Mammary epithelial cell (primary cell): ENCODE measurements around the gene VWA8.

Experiments used
- CTCF ChIP-seq, 2 donors: IDR thresholded peaks in 1 of 2; conservative IDR thresholded peaks in 1 of 2; 2 replicates each; pipeline ENCODE4 v1.5.1; 2011 to 2012; ENCODE audit warnings: inconsistent platforms in 2 of 2, low read length in 2 of 2, mild to moderate bottlenecking in 2 of 2, control low read depth in 1 of 2, low read depth in 1 of 2; ENCODE audit not compliant: insufficient read depth in 1 of 2; ENCODE audit errors: extremely low read depth in 1 of 2
- EZH2 ChIP-seq: IDR thresholded peaks from 2 replicates; pipeline ENCODE4 v1.6.1; 2012; ENCODE audit warnings: low read length, inconsistent platforms, borderline replicate concordance

- TF ChIP-seq CTCF (conservative IDR thresholded peaks at IDR 0.05 in 1 of 2, IDR thresholded peaks at IDR 0.05 in 1 of 2; ENCODE audit: extremely low read depth in 1 of 2, insufficient read depth in 1 of 2, low read depth in 1 of 2, low read length in 2 of 2) (no peak), EZH2 (no peak)
Observed at GRCh38 chr13:41658057-41658661, 302.8 kb downstream of the VWA8 start.
